K562 (cell line): ENCODE data around the gene PHF20. TPM values are rescaled to one million over a fixed set of nuclear protein-coding genes. Genes with fewer than 3 reads are reported as not detected.

Experiments
- ATAC-seq: fragments of 200-7000 bp; cut with Tn5 transposase; 3 replicates; pipeline ENCODE4 v1.9.1; 2020; ENCODE audit warnings: moderate library complexity
- BruUV-seq: library from RNA; stranded (reverse); fragments of 400-500 nt; replicated peaks from 2 replicates; lab custom pipeline; 2021; lab: Mats Ljungman, UMichigan
- CTCF ChIA-PET: fragments of 300-600 bp; formaldehyde crosslinking; extraction: SDS; loops from one replicate; lab custom pipeline; 2021; ENCODE audit warnings: low intra/inter-chr PET ratio; lab: Yijun Ruan, JAX
- POLR2A ChIA-PET: fragments of 300-600, 350-650 bp; sonication (Branson Sonifier 250); formaldehyde crosslinking; extraction: SDS; loops from one replicate; lab custom pipeline; 2021; ENCODE audit warnings: antibody characterized with exemption, inconsistent platforms; lab: Yijun Ruan, JAX
- DNase-seq, 4 experiments: peaks; one replicate each; pipeline versions ENCODE4 v3.0.0 to v3.0.0-alpha.2; 2011 to 2018; ENCODE audit warnings: low spot score in 3 of 4, mixed read lengths in 3 of 4; ENCODE audit errors: extremely low read depth in 1 of 4
- FAIRE-seq: peaks from 2 replicates; lab custom pipeline; 2011; peaks lifted over from hg19 to GRCh38; lab: Jason Lieb, UNC
- H2AFZ ChIP-seq: 2 replicates; pipeline ENCODE4 v1.6.0; 2011; ENCODE audit warnings: low read depth, low read length, control low read depth, inconsistent platforms
- H3K27ac ChIP-seq: fragments of 200-600 bp; 3 replicates; pipeline ENCODE4 v1.8.0; 2011; ENCODE audit warnings: low read depth, mild to moderate bottlenecking, control low read depth, inconsistent platforms, low read length, moderate library complexity, mixed read lengths; ENCODE audit errors: extremely low read depth
- H3K27me3 ChIP-seq, 2 experiments: fragments of 300-600 bp in 1 of 2; 2 replicates in 1 of 2; 3 replicates in 1 of 2; pipeline versions ENCODE4 v1.6.0 to v1.8.0; 2011; ENCODE audit warnings: inconsistent platforms in 2 of 2, low read length in 2 of 2, mild to moderate bottlenecking in 1 of 2, mixed read lengths in 1 of 2, moderate library complexity in 1 of 2; ENCODE audit not compliant: control insufficient read depth in 2 of 2, insufficient read depth in 2 of 2
- H3K36me3 ChIP-seq: fragments of 300-600 bp; 3 replicates; pipeline ENCODE4 v1.8.0; 2011; ENCODE audit warnings: mild to moderate bottlenecking, low read length, inconsistent platforms; ENCODE audit not compliant: control insufficient read depth, insufficient read depth
- H3K4me1 ChIP-seq, 2 experiments: fragments of 200-600 bp in 1 of 2; replicated peaks in 1 of 2; 2 replicates in 1 of 2; 3 replicates in 1 of 2; pipeline versions ENCODE4 v1.5.1 to v1.8.0; 2011; ENCODE audit warnings: inconsistent platforms in 2 of 2, low read length in 2 of 2, mild to moderate bottlenecking in 1 of 2, mixed read lengths in 1 of 2, moderate library complexity in 1 of 2; ENCODE audit not compliant: control insufficient read depth in 2 of 2, insufficient read depth in 2 of 2
- H3K4me2 ChIP-seq: 2 replicates; pipeline ENCODE4 v1.6.1; 2011; ENCODE audit warnings: low read length, control low read depth, inconsistent platforms, mixed read lengths; ENCODE audit not compliant: insufficient read depth
- H3K4me3 ChIP-seq: fragments of 200-600 bp; sonication (generic), shearing (Covaris generic); 2 replicates; pipeline ENCODE4 v1.5.1; 2016; ENCODE audit warnings: control low read depth, inconsistent platforms
- H3K79me2 ChIP-seq: fragments of 200-600 bp; 3 replicates; pipeline ENCODE4 v1.8.0; 2011; ENCODE audit warnings: low read length, inconsistent platforms; ENCODE audit not compliant: control insufficient read depth, insufficient read depth
- H3K9ac ChIP-seq, 2 experiments: 2 replicates each; pipeline versions ENCODE4 v1.6.0 to v1.6.1; 2011; ENCODE audit warnings: low read depth in 2 of 2, low read length in 2 of 2, control low read depth in 1 of 2, inconsistent platforms in 1 of 2, mild to moderate bottlenecking in 1 of 2, mixed read lengths in 1 of 2; ENCODE audit not compliant: insufficient read depth in 1 of 2
- H3K9me1 ChIP-seq: one replicate; pipeline ENCODE4 v1.6.0; 2011; ENCODE audit warnings: inconsistent platforms, mild to moderate bottlenecking, low read length, moderate library complexity; ENCODE audit not compliant: control insufficient read depth, insufficient read depth
- H3K9me3 ChIP-seq: replicated peaks from 2 replicates; pipeline ENCODE4 v1.5.1; 2011; ENCODE audit warnings: low read depth, low read length, inconsistent platforms; ENCODE audit not compliant: control insufficient read depth, insufficient read depth
- H4K20me1 ChIP-seq: replicated peaks from 2 replicates; pipeline ENCODE4 v1.6.1; 2011; ENCODE audit warnings: low read length, inconsistent platforms, mixed read lengths; ENCODE audit not compliant: control insufficient read depth, insufficient read depth
- C11orf30 ChIP-seq: fragments of 450-650 bp; IDR thresholded peaks from 2 replicates; pipeline ENCODE4 v1.6.1; 2016; ENCODE audit warnings: low read depth, mild to moderate bottlenecking
- GTF2E2 ChIP-seq: fragments of 200-800 bp; sonication (Bioruptor generic); IDR thresholded peaks from 2 replicates; pipeline ENCODE4 v1.6.1; 2016; ENCODE audit warnings: missing genetic modification characterization, missing compliant biosample characterization
- MAFG ChIP-seq: fragments of 450-650 bp; conservative IDR thresholded peaks from 2 replicates; pipeline ENCODE4 v1.6.1; 2016; ENCODE audit warnings: missing genetic modification characterization, missing compliant biosample characterization
- NFE2 ChIP-seq: IDR thresholded peaks from 2 replicates; pipeline ENCODE4 v1.6.1; 2014; ENCODE audit warnings: antibody characterized with exemption, low read depth
- PCBP1 ChIP-seq: fragments of 200-400 bp; formaldehyde crosslinking; IDR thresholded peaks from 2 replicates; pipeline ENCODE4 v1.6.1; 2018; ENCODE audit warnings: mild to moderate bottlenecking, low read depth, low read length; ENCODE audit not compliant: poor library complexity, severe bottlenecking
- STAG1 ChIP-seq: sonication (generic); formaldehyde crosslinking; IDR thresholded peaks from 2 replicates; pipeline ENCODE4 v1.5.0; 2020; ENCODE audit warnings: missing genetic modification reagents, borderline replicate concordance
- YBX1 ChIP-seq: fragments of 450-650 bp; IDR thresholded peaks from 2 replicates; pipeline ENCODE4 v1.7.1; 2016; ENCODE audit warnings: mild to moderate bottlenecking
- ZFPM2 ChIP-seq: fragments of 250-450 bp; sonication (Bioruptor Pico); IDR thresholded peaks from 2 replicates; pipeline ENCODE4 v1.5.1; 2022; ENCODE audit warnings: mild to moderate bottlenecking
- ZNF316 ChIP-seq: fragments of 450-650 bp; IDR thresholded peaks from 2 replicates; pipeline ENCODE4 v1.6.1; 2016
- ZNF395 ChIP-seq: fragments of 200-800 bp; sonication (Bioruptor generic); IDR thresholded peaks from 2 replicates; pipeline ENCODE4 v1.6.1; 2017; ENCODE audit warnings: missing genetic modification characterization, missing compliant biosample characterization
- WGBS: fragments of 100-300 bp; shearing (Covaris generic); methylation state at CpG from one replicate; pipeline ENCODE4 v1.1.6; 2016; ENCODE audit warnings: low coverage, mixed read lengths; ENCODE audit not compliant: insufficient coverage; ENCODE audit errors: missing lambda C conversion rate; 5-methylcytosine and 5-hydroxymethylcytosine counted together
- in situ Hi-C: fragments of 300-500 bp; cut with MboI; formaldehyde crosslinking; loops from 4 replicates; pipeline ENCODE4 v1.15.0; 2018; ENCODE audit warnings: inconsistent platforms, mixed read lengths
- intact Hi-C: fragments of 100-400 bp; cut with micrococcal nuclease; formaldehyde crosslinking; loops from 2 replicates; pipeline ENCODE4 v1.14.2; 2022
- polyA plus RNA-seq, 8 experiments: library from polyadenylated mRNA; depleted of rRNA in 4 of 8; stranded (reverse) in 5 of 8; unstranded in 3 of 8; fragments of >200 nt; fragmentation: Nextera tagmentation in 2 of 8; fragmentation: Illumina TruSeq in 1 of 8; extraction: Ambion mirVana in 2 of 8; extraction: Trizol in 1 of 8; gene quantifications; 2 replicates each; pipeline versions ENCODE4 v1.2.1 to v1.2.3, GENCODE V29; 2011 to 2014; ENCODE audit warnings: inconsistent platforms in 1 of 8, missing spikeins in 1 of 8
- total RNA-seq, 7 experiments: library from RNA; depleted of rRNA in 6 of 7; stranded (reverse); fragments of >200 nt in 6 of 7; fragmentation: Illumina TruSeq in 2 of 7; extraction: Trizol in 2 of 7; gene quantifications; 2 replicates each; pipeline versions ENCODE4 v1.2.1 to v1.2.3, GENCODE V29; 2011 to 2021; ENCODE audit warnings: low replicate concordance in 1 of 7

The PHF20 gene
- total and polyA plus RNA-seq, 9 of the 15 experiments (the other 6 are each of a cell fraction or from before 2014, with no cell fraction given) = 49.9 to 196 (median 70.7) TPM

- in situ Hi-C loops (no loop called here), intact Hi-C loops (no loop called here)
- Histone ChIP-seq H3K27me3 (no peaks in the 10 kb centered on the region), H3K9ac (no peak overlapping the region), H3K79me2 (peaks cover 12% of the 10 kb centered on the region), H4K20me1 (no peaks in the 10 kb centered on the region), H3K4me3 (no peak overlapping the region), H3K9me1 (no peaks in the 10 kb centered on the region), H3K27ac (peak overlapping the region; percentile 17; the same call in 1 of the 3 replicates), H2AFZ (no peak overlapping the region), H3K9me3 (no peaks in the 10 kb centered on the region), H3K36me3 (peaks cover 4% of the 10 kb centered on the region; the same call in 1 of the 3 replicates), H3K4me1 (peaks cover 4 to 9% of the 10 kb centered on the region in 2 experiments; a peak in 3 of 5 replicates), H3K4me2 (no peak overlapping the region; the same call in 1 of the 2 replicates)
- TF ChIP-seq YBX1 = no peak
- TF ChIP-seq PCBP1 = no peak
- TF ChIP-seq ZNF316 = peak; percentile 71
- TF ChIP-seq ZNF395 (CRISPR knock-in tag) = no peak
- no peak for TF ChIP-seq GTF2E2 (tag)
- TF ChIP-seq STAG1 (CRISPR knock-in tag) = no peak
- TF ChIP-seq ZFPM2 (CRISPR knock-in tag) = no peak
- TF ChIP-seq MAFG (tag) = peak; percentile 53
- peak; percentile 53; the same call in 1 of the 2 replicates for TF ChIP-seq NFE2
- peak; percentile 79; the same call in 1 of the 2 replicates for TF ChIP-seq C11orf30
- ATAC-seq (peak; percentile 61), FAIRE-seq (no peak), DNase-seq (no peak)
- CTCF ChIA-PET = no interaction called here
- POLR2A ChIA-PET = interaction anchor here (0.6 to 0.8 kb wide), 4 partner anchors 9 to 1320 kb away, joined by 3 to 4 read pairs (median 4); partner anchors contain the start of gene RBM39
- WGBS = 11% methylated on average over 2 of the region's 2 CpGs
- BruUV-seq = no TSS peak
Measured at GRCh38 chr20:35831971-35832370, 60.2 kb downstream of the PHF20 start.
